Neural progenitor cell (in vitro differentiated cells): ENCODE results near the gene TOMM40.

ENCODE experiments used
- CTCF ChIP-seq: fragments of 200-600 bp; sonication (generic); IDR thresholded peaks from 2 replicates; pipeline ENCODE4 v1.5.1; 2017; ENCODE audit warnings: antibody characterized with exemption, mild to moderate bottlenecking
- EZH2 ChIP-seq: fragments of 200-600 bp; sonication (generic); IDR thresholded peaks from 2 replicates; pipeline ENCODE4 v1.6.1; 2017; ENCODE audit warnings: antibody characterized with exemption, mild to moderate bottlenecking, moderate library complexity
- EZH2phosphoT487 ChIP-seq: fragments of 200-600 bp; sonication (generic); IDR thresholded peaks from 2 replicates; pipeline ENCODE4 v1.6.1; 2017; ENCODE audit warnings: antibody characterized with exemption

DNA sequence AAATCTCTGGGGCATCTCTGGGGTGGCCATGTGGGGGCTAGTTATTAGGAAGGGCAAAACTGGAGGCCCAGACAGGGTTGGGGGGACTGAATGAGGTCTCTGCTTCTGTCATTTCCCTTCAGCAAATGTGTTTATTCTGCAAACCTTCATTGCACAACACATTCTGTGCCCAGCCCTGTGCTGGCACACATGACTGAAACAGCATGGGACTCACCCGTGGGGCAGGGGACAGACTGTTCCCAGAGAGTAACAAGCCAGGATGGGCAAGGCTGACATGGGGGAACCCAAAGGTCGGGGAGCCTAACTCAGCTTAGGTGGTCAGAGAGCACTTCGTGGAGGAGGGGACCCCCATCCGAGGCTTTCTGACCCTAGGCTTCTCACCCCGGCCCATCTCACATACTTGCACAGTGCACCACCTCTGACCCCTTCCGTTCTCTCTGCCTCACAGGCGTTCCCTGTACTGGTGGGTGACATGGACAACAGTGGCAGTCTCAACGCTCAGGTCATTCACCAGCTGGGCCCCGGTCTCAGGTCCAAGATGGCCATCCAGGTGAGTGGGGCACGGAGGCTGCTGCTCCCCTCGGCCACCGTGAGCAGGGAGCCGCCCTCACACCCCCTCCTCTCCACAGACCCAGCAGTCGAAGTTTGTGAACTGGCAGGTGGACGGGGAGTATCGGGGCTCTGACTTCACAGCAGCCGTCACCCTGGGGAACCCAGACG lies 2.4 kb downstream of the TOMM40 start:
- TF ChIP-seq CTCF (no peak), EZH2 (no peak), EZH2phosphoT487 (no peak)
